ENCODE measurements around the gene FAM135A. TPM values are rescaled to one million over a fixed set of nuclear protein-coding genes. Genes with fewer than 3 reads are reported as not detected.

Gene FAM135A
- total RNA-seq, 2 donors from 2014 or later, result 28.0 to 40.3 TPM

- H3K27me3 ChIP-seq (replicated peaks; ENCODE audit: insufficient read depth), result no peaks in the 10 kb centered on the region
- no peak overlapping the region for H3K27ac ChIP-seq
- H3K4me3 ChIP-seq, result no peak overlapping the region
- H3K4me1 ChIP-seq (ENCODE audit: control insufficient read depth in 1 of 2, low read depth in 2 of 2), result peaks cover 0 to 6% of the 10 kb centered on the region in 2 donors
- ATAC-seq (ENCODE audit: insufficient number of reproducible peaks, low FRiP score, low read depth), result no peak
- TF ChIP-seq, protein P1, sequence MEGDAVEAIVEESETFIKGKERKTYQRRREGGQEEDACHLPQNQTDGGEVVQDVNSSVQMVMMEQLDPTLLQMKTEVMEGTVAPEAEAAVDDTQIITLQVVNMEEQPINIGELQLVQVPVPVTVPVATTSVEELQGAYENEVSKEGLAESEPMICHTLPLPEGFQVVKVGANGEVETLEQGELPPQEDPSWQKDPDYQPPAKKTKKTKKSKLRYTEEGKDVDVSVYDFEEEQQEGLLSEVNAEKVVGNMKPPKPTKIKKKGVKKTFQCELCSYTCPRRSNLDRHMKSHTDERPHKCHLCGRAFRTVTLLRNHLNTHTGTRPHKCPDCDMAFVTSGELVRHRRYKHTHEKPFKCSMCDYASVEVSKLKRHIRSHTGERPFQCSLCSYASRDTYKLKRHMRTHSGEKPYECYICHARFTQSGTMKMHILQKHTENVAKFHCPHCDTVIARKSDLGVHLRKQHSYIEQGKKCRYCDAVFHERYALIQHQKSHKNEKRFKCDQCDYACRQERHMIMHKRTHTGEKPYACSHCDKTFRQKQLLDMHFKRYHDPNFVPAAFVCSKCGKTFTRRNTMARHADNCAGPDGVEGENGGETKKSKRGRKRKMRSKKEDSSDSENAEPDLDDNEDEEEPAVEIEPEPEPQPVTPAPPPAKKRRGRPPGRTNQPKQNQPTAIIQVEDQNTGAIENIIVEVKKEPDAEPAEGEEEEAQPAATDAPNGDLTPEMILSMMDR (IDR thresholded peaks at IDR 0.05), result no peak
- H3K9me3 ChIP-seq, result no peaks in the 10 kb centered on the region
- no peaks in the 10 kb centered on the region for H3K36me3 ChIP-seq
- no peak for DNase-seq (ENCODE audit: low spot score)
Measured at GRCh38 chr6:70409216-70409615, 4.1 kb upstream of the FAM135A start.

DNA sequence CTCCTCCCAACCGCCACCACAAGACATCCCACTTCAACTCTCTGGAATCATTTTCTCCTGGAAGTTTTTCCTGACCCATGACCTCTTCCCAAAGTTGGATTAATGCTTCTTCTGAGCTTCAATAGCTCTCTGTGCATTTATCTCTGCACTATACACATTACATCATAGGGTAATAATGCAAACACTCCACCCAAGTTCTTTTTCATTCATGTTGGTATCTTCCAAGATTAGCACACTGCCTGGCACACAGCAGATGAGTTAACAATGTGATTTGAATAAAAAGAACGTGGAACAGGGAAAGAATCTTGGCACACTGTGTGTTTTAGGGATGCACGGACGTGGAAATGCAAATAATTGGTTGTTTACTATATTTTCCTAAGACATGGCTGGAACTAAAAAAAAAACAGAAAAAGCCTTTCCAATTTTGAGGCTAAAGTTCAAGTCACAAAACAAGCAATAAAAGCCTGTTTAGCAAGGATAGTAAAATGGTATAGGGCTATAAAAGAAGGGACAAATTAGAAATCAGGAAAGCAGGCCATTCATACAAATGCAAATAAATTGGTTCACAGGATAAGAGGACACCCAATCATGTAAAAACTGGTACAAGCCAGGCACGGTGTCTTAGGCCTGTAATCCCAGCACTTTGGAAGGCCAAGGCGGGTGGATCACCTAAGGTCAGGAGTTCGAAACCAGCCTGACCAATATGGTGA is 1.6 kb upstream of the FAM135A start:
- H3K9me3 ChIP-seq, result no peaks in the 10 kb centered on the region
- H3K36me3 ChIP-seq, result no peaks in the 10 kb centered on the region
- H3K27ac ChIP-seq, result no peak overlapping the region
- ATAC-seq (ENCODE audit: insufficient number of reproducible peaks, low FRiP score, low read depth) (no peak), DNase-seq (ENCODE audit: low spot score) (no peak)
- TF ChIP-seq, protein P1 (IDR thresholded peaks at IDR 0.05), result no peak
- H3K27me3 ChIP-seq (replicated peaks; ENCODE audit: insufficient read depth), result no peaks in the 10 kb centered on the region
- no peak overlapping the region for H3K4me3 ChIP-seq
- H3K4me1 ChIP-seq (ENCODE audit: control insufficient read depth in 1 of 2, low read depth in 2 of 2), result peaks cover 13 to 18% of the 10 kb centered on the region in 2 donors

DNA sequence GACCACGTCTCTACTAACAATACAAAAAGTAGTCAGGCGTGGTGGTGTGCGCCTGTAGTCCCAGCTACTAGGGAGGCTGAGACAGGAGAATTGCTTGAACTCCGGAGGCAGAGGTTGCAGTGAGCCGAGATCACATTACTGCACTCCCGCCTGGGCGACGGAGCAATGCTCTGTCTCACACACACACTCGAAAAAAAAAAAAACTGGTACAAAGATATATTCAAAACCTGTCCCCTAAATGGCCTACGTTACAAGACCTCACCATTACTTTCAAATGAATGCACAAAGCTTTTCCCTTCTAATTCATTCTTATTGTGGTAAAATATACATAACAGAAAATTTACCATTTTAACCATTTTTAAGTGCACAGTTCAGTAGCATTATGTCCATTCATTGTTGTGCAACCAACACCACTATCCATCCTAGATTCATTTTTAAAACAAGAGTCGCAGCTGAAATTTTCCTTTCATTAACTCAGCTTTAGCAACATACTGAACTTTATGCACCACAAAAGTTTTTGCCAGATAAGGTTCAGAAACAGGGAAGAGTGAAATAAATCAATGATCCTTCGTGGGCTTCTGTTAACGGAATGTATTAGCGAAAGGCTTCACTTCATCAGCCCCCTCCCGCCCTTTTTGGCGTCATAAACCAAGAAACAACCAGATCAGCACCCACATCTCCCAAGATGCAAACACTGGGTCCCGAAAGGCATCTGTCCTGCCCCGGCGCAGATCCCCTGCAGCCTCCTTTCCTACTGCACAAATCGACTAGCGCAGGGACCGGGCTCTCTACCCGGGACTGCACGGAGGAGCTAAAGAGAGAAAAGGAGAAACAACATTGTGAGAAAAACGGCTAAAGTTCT is 825 bp upstream of the FAM135A start:
- TF ChIP-seq, protein P1 (IDR thresholded peaks at IDR 0.05), result no peak
- peak; percentile 4 for DNase-seq (ENCODE audit: low spot score)
- H3K4me1 ChIP-seq (ENCODE audit: control insufficient read depth in 1 of 2, low read depth in 2 of 2), result peaks cover 13 to 18% of the 10 kb centered on the region in 2 donors
- H3K27ac ChIP-seq, result peak overlapping the region; percentile 80 to 82
- peak; percentile 34 for ATAC-seq (ENCODE audit: insufficient number of reproducible peaks, low FRiP score, low read depth)
- no peaks in the 10 kb centered on the region for H3K27me3 ChIP-seq (replicated peaks; ENCODE audit: insufficient read depth)
- peak overlapping the region; percentile 92 for H3K4me3 ChIP-seq
- no peaks in the 10 kb centered on the region for H3K36me3 ChIP-seq
- H3K9me3 ChIP-seq, result no peaks in the 10 kb centered on the region

GRCh38 chr6:70413992-70414494 is 735 bp downstream of the FAM135A start:
- peak; percentile 15 for ATAC-seq (ENCODE audit: insufficient number of reproducible peaks, low FRiP score, low read depth)
- no peak for DNase-seq (ENCODE audit: low spot score)
- Histone ChIP-seq H3K9me3 (no peaks in the 10 kb centered on the region), H3K27me3 (replicated peaks; ENCODE audit: insufficient read depth) (no peaks in the 10 kb centered on the region), H3K4me3 (peak overlapping the region; percentile 92), H3K27ac (peak overlapping the region; percentile 80 to 82), H3K36me3 (no peaks in the 10 kb centered on the region), H3K4me1 (ENCODE audit: control insufficient read depth in 1 of 2, low read depth in 2 of 2) (peaks cover 13 to 18% of the 10 kb centered on the region in 2 donors)
- TF ChIP-seq, protein P1 (IDR thresholded peaks at IDR 0.05), result no peak

DNA sequence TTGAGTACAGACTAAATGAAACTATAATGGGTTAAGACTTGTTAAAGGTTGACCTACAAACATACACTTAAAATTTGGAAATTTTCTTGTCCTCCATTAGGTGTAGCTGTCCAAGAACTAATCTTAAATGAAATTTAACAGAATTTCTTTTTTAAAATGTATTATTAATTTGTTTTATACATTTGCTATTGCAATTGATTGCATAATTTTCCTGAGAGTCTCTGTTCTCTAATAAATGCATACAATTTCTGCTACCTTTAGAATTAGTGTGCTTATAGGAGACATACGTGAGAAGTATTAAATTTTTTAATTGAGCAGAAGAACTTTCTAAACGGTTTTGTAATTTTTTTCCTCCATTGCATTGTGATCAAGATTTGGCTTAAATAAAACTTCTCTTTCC is 1.5 kb downstream of the FAM135A start:
- DNase-seq (ENCODE audit: low spot score), result no peak
- Histone ChIP-seq H3K36me3 (no peaks in the 10 kb centered on the region), H3K9me3 (no peaks in the 10 kb centered on the region), H3K4me3 (peak overlapping the region; percentile 92), H3K4me1 (ENCODE audit: control insufficient read depth in 1 of 2, low read depth in 2 of 2) (peaks cover 13 to 18% of the 10 kb centered on the region in 2 donors), H3K27me3 (replicated peaks; ENCODE audit: insufficient read depth) (no peaks in the 10 kb centered on the region), H3K27ac (no peak overlapping the region)
- TF ChIP-seq, protein P1 (IDR thresholded peaks at IDR 0.05), result no peak
- ATAC-seq (ENCODE audit: insufficient number of reproducible peaks, low FRiP score, low read depth), result no peak
